Immature natural killer cell (primary cell): ENCODE data around the gene SMIM32. TPM values are rescaled to one million over a fixed set of nuclear protein-coding genes. Genes with fewer than 3 reads are reported as not detected.

Experiments
- DNase-seq, 3 donors: peaks; one replicate each; pipeline ENCODE4 v3.0.0; 2022; ENCODE audit warnings: mixed read lengths in 1 of 3
- H3K27ac Mint-ChIP-seq, 6 donors: one replicate each; pipeline ENCODE4 v1.8.0; 2020; ENCODE audit warnings: mixed read lengths in 6 of 6, mild to moderate bottlenecking in 5 of 6, inconsistent platforms in 4 of 6, moderate library complexity in 3 of 6
- H3K27me3 Mint-ChIP-seq, 3 donors: one replicate each; pipeline ENCODE4 v1.8.0; 2020 to 2021; ENCODE audit warnings: low read depth in 3 of 3, mild to moderate bottlenecking in 3 of 3, mixed read lengths in 3 of 3, moderate library complexity in 3 of 3, inconsistent platforms in 1 of 3
- H3K36me3 Mint-ChIP-seq, 3 donors: one replicate each; pipeline ENCODE4 v1.8.0; 2020; ENCODE audit warnings: mixed read lengths in 3 of 3, inconsistent platforms in 2 of 3, mild to moderate bottlenecking in 2 of 3
- H3K4me1 Mint-ChIP-seq, 2 donors: one replicate each; pipeline ENCODE4 v1.8.0; 2020; ENCODE audit warnings: inconsistent platforms in 2 of 2, mild to moderate bottlenecking in 2 of 2, mixed read lengths in 2 of 2, moderate library complexity in 1 of 2
- H3K4me3 Mint-ChIP-seq, 5 donors: one replicate each; pipeline ENCODE4 v1.8.0; 2020; ENCODE audit warnings: mild to moderate bottlenecking in 5 of 5, mixed read lengths in 5 of 5, inconsistent platforms in 3 of 5, moderate library complexity in 3 of 5
- H3K9me3 Mint-ChIP-seq, 6 donors: one replicate each; pipeline ENCODE4 v1.8.0; 2020; ENCODE audit warnings: mild to moderate bottlenecking in 6 of 6, mixed read lengths in 6 of 6, inconsistent platforms in 4 of 6, moderate library complexity in 3 of 6
- polyA plus RNA-seq, 3 donors: library from polyadenylated mRNA; unstranded; fragments of 300-500 nt; fragmentation: Illumina TruSeq; gene quantifications; one replicate each; pipeline ENCODE4 v1.2.3, GENCODE V29; 2021

Gene SMIM32
- polyA plus RNA-seq, 3 donors from 2014 or later, result not detected

DNA sequence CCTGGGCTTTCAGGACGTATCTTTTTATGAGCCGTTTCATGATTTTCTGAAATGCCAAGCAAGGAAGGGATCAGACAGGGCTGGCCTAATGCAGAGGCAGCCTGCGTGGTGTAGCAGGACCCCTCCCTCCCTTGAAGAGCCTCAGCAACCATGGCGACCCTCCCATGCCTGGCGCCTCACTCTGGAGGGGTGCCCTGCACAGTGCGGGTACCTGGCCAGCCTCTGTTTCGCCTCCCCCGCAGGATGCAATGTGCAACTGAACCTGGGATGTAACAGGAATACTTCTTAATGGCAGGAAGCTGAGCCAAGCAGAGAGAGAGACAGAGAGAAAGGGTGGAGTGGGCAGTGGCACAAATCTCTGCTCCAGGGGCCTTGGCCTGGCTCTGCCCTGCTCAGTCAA lies 23.3 kb upstream of the SMIM32 start:
- H3K27me3 Mint-ChIP-seq, result peaks cover under 1 to 8% (median 1%) of the 10 kb centered on the region in 3 donors
- H3K9me3 Mint-ChIP-seq, result peaks cover 0 to 13% (median 2%) of the 10 kb centered on the region in 6 donors
- H3K4me3 Mint-ChIP-seq, result no peak overlapping the region
- no peaks in the 10 kb centered on the region for H3K36me3 Mint-ChIP-seq
- no peak for DNase-seq
- no peaks in the 10 kb centered on the region for H3K4me1 Mint-ChIP-seq
- no peak overlapping the region for H3K27ac Mint-ChIP-seq

DNA sequence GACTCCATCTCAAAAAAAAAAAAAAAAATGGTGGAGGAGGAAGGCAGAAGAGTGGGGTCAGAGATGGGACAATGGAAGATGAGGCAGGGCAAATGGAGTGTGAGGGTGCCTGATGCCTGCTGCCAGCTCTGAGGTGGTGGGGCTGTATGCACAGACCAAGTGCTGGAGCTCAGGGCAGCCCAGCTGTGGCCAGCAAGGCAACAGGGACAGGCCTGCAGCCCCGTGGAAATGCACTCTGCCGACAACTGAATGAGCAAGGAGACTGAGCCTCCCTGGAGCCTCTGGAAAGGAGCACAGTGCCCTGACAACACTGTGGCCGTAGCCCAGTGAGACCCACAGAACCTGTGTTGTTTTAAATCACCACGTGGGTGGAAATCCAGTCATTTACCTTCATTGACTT lies 22.9 kb upstream of the SMIM32 start:
- no peaks in the 10 kb centered on the region for H3K36me3 Mint-ChIP-seq
- peaks cover 0 to 9% (median 2%) of the 10 kb centered on the region in 6 donors for H3K9me3 Mint-ChIP-seq
- no peak for DNase-seq
- no peak overlapping the region for H3K27ac Mint-ChIP-seq
- no peak overlapping the region for H3K4me3 Mint-ChIP-seq
- H3K4me1 Mint-ChIP-seq, result no peaks in the 10 kb centered on the region
- H3K27me3 Mint-ChIP-seq, result peaks cover 0 to 8% (median 1%) of the 10 kb centered on the region in 3 donors

DNA sequence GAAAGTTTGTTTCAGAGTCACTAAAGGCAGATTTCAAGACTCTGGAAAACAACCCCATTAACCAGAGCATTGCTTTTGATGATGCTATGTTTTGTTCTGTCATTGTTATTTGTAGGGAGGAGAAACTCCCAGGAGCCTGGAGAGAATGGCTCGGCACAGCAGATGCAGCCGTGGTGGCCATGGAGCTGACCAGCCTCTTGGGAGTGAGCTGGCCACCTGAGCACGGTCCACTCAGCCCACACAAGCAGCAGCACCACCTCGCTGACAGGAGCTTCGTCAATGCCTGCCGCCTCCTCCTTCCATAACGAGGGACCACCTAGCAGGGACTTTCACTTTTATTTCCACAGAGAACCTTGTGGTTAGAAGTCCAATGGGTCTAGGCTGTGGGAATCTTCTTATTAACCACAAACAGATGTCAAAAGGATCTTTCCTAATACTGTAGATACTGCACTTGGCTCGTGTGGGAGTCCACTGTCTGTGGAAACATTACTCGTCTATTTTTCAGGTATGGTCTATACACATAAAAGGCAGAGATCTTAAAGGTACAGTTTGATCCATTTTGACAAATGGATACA lies 21.0 kb upstream of the SMIM32 start:
- H3K27me3 Mint-ChIP-seq, result peaks cover 0 to 8% (median 5%) of the 10 kb centered on the region in 3 donors
- H3K4me1 Mint-ChIP-seq, result no peaks in the 10 kb centered on the region
- no peak overlapping the region for H3K27ac Mint-ChIP-seq
- no peak overlapping the region for H3K4me3 Mint-ChIP-seq
- no peaks in the 10 kb centered on the region for H3K36me3 Mint-ChIP-seq
- DNase-seq, result no peak
- H3K9me3 Mint-ChIP-seq, result no peaks in the 10 kb centered on the region

DNA sequence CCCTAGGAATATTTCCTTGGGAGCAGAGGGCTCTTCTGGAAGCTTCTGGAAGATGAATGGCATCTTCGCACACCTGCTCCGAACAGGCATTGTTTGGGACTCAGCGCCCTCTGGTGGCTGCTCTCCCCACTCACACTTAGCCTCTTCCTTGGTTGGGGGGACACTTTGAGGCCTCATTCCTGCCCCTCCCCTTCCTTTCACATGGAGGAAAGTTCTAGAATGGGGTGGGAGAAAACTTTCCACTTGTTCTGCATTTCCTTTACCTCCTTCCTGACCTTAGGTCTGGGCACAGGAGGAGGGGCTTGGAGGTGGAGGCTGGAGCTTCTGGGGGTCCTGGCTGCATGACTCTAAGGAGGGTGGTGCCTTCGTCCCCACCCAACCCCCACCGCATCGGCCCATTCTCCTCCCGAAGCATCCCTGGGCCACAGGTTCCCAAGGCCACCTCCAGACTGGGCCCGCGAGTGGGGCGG lies 19.3 kb upstream of the SMIM32 start:
- no peaks in the 10 kb centered on the region for H3K36me3 Mint-ChIP-seq
- peak; percentile 23 to 34 (median 28) for DNase-seq
- no peaks in the 10 kb centered on the region for H3K9me3 Mint-ChIP-seq
- no peak overlapping the region for H3K4me3 Mint-ChIP-seq
- H3K27ac Mint-ChIP-seq, result no peak overlapping the region
- no peaks in the 10 kb centered on the region for H3K4me1 Mint-ChIP-seq
- H3K27me3 Mint-ChIP-seq, result peaks cover 0 to 8% (median 5%) of the 10 kb centered on the region in 3 donors

DNA sequence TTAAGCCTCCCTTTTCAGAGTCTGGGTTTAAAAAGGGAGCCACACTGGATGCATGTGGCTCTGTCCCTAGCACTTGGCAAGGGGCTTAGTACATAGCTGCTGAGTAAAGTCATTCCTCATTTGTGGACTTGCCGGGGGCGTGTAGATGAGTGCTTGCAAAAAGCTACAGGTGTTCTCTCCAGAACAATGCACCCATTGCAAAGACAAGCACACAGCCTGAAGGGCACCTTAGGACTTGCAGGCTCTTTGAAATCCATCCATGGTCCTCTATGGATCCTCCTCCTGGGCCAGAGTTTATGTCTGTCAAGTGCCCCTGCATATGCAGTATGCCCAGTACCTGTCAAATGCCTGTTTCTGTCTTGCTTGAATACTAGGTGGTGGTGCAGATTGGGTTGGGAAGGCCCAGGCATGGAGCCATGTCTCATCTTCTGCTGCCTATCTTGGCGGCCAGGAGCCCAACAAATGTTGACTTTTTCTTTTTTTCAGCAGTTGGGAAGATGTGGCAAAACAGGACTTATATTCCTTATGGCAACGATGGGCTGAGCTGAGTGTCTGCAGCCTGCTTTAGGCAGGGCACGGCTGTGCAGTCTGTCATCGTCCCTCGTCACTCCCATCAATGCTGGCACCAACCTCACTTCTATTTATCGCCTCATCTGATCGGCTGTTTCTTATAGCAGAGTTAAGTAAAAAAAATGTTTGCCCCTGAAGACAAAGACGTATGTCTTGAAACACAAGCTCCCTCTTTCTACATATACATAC lies 18.5 kb upstream of the SMIM32 start:
- no peak overlapping the region for H3K27ac Mint-ChIP-seq
- no peak for DNase-seq
- H3K4me1 Mint-ChIP-seq, result no peaks in the 10 kb centered on the region
- H3K27me3 Mint-ChIP-seq, result peaks cover 0 to 10% (median 5%) of the 10 kb centered on the region in 3 donors
- H3K36me3 Mint-ChIP-seq, result no peaks in the 10 kb centered on the region
- no peak overlapping the region for H3K4me3 Mint-ChIP-seq
- no peaks in the 10 kb centered on the region for H3K9me3 Mint-ChIP-seq

DNA sequence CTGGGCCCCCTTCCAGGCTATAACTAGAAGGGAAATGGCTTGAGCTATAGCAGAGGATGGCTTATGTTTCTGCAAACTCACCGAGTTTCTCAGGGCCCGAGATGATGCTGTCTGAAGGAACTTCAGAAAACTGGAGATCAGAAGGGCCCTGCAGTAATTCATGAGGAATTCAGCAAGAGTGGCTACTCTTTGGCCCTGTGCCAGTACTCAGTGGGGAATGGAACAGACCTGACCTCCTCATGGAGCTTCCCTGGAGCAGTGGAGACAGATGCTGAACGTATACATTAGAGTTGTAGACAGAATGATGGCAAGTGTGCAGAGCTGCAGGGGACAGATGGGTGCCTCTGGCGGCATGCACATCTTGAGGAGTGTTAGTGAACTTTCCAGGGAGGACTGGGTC lies 17.3 kb upstream of the SMIM32 start:
- H3K27ac Mint-ChIP-seq, result no peak overlapping the region
- peaks cover 0 to 10% (median 3%) of the 10 kb centered on the region in 3 donors for H3K27me3 Mint-ChIP-seq
- no peak for DNase-seq
- H3K4me1 Mint-ChIP-seq, result no peaks in the 10 kb centered on the region
- H3K9me3 Mint-ChIP-seq, result no peaks in the 10 kb centered on the region
- H3K4me3 Mint-ChIP-seq, result no peak overlapping the region
- no peaks in the 10 kb centered on the region for H3K36me3 Mint-ChIP-seq

DNA sequence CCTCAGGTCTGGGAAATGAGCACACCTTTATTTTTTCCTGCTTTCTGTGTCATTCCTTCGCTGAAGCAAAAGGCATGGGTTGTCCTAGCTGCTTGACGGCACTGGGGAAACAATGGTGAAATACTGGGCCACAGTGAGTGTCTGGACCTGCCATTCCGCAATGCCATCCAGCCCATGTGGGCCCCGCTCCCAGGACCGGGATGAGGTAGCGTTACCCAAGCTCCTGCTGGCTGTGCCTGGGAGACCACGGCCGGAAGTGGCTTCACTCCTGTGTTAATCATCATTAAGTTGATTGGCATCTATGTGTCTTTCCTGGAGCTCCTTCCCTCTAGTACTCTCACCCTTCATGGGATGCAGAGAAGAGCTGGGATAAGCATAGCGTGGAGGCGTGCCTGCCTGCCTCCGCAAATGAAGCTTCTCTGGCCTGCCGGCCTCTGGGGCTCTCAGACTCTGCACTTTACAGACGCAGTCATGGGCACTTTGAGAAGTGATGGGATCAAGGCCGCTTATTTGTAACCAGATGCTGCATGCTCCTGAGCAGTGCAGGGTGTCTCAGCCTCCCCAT lies 16.5 kb upstream of the SMIM32 start:
- no peak overlapping the region for H3K4me3 Mint-ChIP-seq
- H3K27me3 Mint-ChIP-seq, result peaks cover 0 to 7% (median 3%) of the 10 kb centered on the region in 3 donors
- H3K4me1 Mint-ChIP-seq, result no peaks in the 10 kb centered on the region
- no peak overlapping the region for H3K27ac Mint-ChIP-seq
- DNase-seq, result no peak
- no peaks in the 10 kb centered on the region for H3K36me3 Mint-ChIP-seq
- H3K9me3 Mint-ChIP-seq, result no peaks in the 10 kb centered on the region

DNA sequence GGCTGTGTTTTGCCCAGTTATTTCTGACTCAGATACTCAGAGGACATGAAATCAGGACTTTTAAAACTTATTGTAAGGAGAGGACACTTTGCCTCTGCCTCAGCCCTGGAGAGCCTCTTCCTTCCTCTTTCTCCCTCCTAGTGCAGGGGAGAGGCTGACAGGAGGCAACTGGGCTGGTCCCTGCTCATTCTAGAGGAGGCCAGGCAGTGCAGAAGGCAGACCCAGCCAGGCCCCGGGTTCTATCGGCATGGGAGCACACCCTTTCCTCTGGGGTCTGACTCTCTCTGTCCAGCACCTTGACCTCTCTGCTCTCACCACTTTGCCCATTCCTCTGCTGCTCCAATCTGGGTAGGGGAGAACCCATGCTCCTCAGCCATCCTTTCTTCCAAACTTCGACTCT lies 16.0 kb upstream of the SMIM32 start:
- Mint-ChIP-seq H3K4me1 (no peaks in the 10 kb centered on the region), H3K36me3 (no peaks in the 10 kb centered on the region), H3K27ac (no peak overlapping the region), H3K27me3 (peaks cover 0 to 7% (median 3%) of the 10 kb centered on the region in 3 donors), H3K4me3 (no peak overlapping the region), H3K9me3 (no peaks in the 10 kb centered on the region)
- DNase-seq, result no peak

DNA sequence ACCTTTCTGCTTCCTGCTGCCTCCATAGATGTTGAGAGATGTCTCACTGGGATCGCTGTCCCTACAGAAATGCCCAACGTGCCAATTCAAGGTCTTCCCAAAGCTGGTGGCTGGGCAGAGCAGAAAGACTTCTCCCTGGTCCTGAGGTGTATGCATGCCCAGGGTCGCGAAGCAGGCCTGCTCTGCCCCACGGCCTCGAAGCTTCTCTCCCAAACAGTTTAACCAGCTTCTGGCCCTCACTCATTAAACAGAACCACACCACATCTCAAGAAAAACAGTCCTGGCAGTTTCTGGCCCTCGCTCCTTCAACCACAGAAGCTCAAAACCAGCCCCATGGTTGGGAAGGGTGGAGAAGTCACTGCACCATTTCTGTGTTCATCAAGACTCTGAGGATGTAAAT lies 14.7 kb upstream of the SMIM32 start:
- no peak for DNase-seq
- Mint-ChIP-seq H3K27ac (no peak overlapping the region), H3K4me3 (no peak overlapping the region), H3K9me3 (no peaks in the 10 kb centered on the region), H3K4me1 (no peaks in the 10 kb centered on the region), H3K27me3 (peaks cover 0 to 6% (median 2%) of the 10 kb centered on the region in 3 donors), H3K36me3 (no peaks in the 10 kb centered on the region)

DNA sequence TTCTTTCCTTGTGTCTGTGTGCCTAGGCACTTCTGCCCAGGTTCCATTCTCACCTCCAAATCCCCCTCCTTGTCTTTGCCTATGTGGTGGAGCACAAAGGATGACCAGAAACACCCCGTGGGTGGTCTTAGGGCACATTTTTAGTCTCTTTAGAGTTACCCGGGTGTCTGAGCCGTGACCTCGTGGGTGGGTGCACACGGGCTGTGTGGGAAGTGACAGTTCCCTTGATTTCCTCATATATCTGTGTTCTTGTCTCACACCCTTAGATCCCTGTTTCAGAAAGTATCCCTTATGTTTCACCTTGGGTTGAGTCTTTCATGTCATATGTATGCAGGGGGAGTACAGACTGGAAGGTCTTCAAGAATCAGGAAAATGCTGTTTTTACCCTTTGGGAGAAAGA lies 13.4 kb upstream of the SMIM32 start:
- H3K36me3 Mint-ChIP-seq, result no peaks in the 10 kb centered on the region
- no peak overlapping the region for H3K27ac Mint-ChIP-seq
- H3K4me3 Mint-ChIP-seq, result no peak overlapping the region
- no peaks in the 10 kb centered on the region for H3K4me1 Mint-ChIP-seq
- no peak for DNase-seq
- H3K9me3 Mint-ChIP-seq, result no peaks in the 10 kb centered on the region
- H3K27me3 Mint-ChIP-seq, result peaks cover under 1 to 10% (median 9%) of the 10 kb centered on the region in 3 donors

DNA sequence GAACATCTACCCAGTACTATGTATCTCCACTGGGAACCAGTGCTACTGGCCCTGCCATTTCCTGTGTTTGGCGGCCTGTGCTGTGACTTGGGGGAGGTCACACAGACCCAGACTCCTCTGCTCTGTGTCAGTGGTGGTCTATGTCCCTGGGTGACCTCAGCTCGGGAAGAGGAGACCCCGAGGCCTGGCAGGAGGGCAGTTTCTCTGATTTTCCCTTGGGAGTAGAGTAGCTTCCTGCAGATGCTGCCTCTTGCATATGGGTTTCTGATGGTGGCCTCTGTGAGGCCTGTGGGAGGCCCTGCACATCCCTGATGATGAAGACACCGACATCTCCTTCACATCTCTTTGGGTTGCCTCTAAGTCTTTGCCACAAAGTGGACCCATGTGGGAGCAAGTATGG lies 13.0 kb upstream of the SMIM32 start:
- H3K36me3 Mint-ChIP-seq, result no peaks in the 10 kb centered on the region

DNA sequence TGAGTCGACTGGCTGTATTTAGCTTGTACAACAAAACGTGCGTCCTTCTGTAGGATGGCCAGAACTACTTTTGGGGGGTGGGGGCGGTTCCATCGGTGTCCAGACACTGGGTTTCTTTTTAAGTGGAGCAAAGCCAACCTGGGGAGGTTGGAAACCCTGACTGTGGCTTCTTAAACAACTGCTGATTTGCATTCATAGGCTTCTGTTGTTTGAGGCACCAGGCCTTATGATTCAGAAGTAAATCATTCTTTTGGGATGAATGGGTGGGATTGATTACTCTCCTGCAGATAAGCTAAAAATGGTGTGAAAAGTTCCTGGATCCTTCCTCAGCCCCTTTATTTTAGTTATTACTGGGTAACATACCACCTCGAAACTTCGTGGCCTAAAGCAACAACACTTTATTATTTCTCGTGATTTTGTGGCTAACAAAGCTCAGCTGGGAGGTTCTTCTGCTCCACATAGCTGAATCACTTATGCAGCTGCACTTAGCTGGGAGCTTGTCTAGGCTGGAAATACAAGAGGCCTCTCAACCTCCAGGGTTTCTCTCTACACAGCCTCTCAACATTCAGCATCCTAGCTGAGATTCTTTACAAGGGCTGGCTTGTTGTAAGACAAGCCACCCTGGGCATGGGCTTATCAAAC lies 12.2 kb upstream of the SMIM32 start:
- Mint-ChIP-seq H3K4me1 (no peaks in the 10 kb centered on the region), H3K9me3 (no peaks in the 10 kb centered on the region), H3K4me3 (no peak overlapping the region), H3K27ac (no peak overlapping the region), H3K27me3 (peaks cover 2 to 10% (median 6%) of the 10 kb centered on the region in 3 donors), H3K36me3 (no peaks in the 10 kb centered on the region)
- DNase-seq, result no peak

More for the DNA sequence above, 13.0 kb upstream of the SMIM32 start:
- no peak for DNase-seq
- no peaks in the 10 kb centered on the region for H3K4me1 Mint-ChIP-seq
- peaks cover 2 to 10% (median 9%) of the 10 kb centered on the region in 3 donors for H3K27me3 Mint-ChIP-seq
- no peaks in the 10 kb centered on the region for H3K9me3 Mint-ChIP-seq
- H3K4me3 Mint-ChIP-seq, result no peak overlapping the region
- no peak overlapping the region for H3K27ac Mint-ChIP-seq

DNA sequence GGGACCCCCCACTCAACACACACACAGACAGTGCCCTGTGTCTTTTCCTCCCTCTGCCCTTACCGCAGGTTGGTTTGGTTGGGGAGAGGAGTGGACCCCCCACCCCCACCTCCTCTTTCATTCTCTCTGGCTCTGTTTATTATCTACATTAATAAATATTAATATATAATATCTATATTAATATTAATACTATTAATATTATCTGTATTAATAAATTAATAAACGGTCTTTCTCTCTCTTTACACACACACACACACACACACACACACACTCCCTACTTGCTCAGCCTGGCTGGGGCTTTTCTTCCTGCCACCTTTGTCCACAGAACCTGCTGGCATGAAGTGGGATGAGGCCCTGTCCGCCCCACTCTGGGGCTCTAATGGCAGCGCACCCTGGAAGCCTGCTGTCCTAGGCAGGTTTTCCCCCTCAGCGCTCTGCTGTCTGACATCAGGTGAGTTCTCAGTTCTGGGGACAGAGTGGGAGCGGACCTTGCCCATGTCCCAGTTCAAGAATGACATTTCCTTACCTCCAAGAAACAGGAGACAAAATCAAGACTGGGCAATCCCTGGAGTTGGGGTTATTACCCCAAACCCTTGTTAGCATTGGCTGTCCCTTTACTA lies 10.5 kb upstream of the SMIM32 start:
- no peak for DNase-seq
- H3K27ac Mint-ChIP-seq, result no peak overlapping the region
- no peaks in the 10 kb centered on the region for H3K9me3 Mint-ChIP-seq
- no peaks in the 10 kb centered on the region for H3K36me3 Mint-ChIP-seq
- H3K4me1 Mint-ChIP-seq, result no peaks in the 10 kb centered on the region
- no peak overlapping the region for H3K4me3 Mint-ChIP-seq
- H3K27me3 Mint-ChIP-seq, result peaks cover 2 to 10% (median 6%) of the 10 kb centered on the region in 3 donors
